Tibial nerve (tissue), 4 donors: ENCODE data around the gene AURKAIP1. TPM values are rescaled to one million over a fixed set of nuclear protein-coding genes. Genes with fewer than 3 reads are reported as not detected.
"Not testable (repeated sequence)": the region's sequence is repeated elsewhere in the genome, so short reads cannot be mapped to it uniquely, and the experiment has no call there.

Experiments used
- DNase-seq, 2 donors: peaks; one replicate each; pipeline ENCODE4 v3.0.0-alpha.2; 2019; ENCODE audit warnings: low spot score in 2 of 2
- H3K27ac ChIP-seq, 4 donors: fragments of 200-600 bp; sonication (generic) in 3 of 4; one replicate each; pipeline ENCODE4 v1.5.1; 2017 to 2019; ENCODE audit warnings: mild to moderate bottlenecking in 1 of 4
- H3K27me3 ChIP-seq, 2 donors: fragments of 200-600 bp; sonication (generic) in 1 of 2; one replicate each; pipeline versions ENCODE4 v1.5.1 to v1.6.0; 2017 to 2019
- H3K36me3 ChIP-seq, 3 donors: fragments of 200-600 bp; sonication (generic); one replicate each; pipeline ENCODE4 v1.5.1; 2018 to 2019
- H3K4me1 ChIP-seq, 4 donors: fragments of 200-600 bp; sonication (generic) in 3 of 4; one replicate each; pipeline ENCODE4 v1.5.1; 2017 to 2019
- H3K4me3 ChIP-seq, 4 donors: fragments of 200-600 bp; sonication (generic) in 3 of 4; one replicate each; pipeline ENCODE4 v1.5.1; 2017 to 2019; ENCODE audit warnings: mild to moderate bottlenecking in 1 of 4, moderate library complexity in 1 of 4
- H3K9me3 ChIP-seq, 4 donors: fragments of 200-600 bp; sonication (generic) in 3 of 4; one replicate each; pipeline ENCODE4 v1.5.1; 2017 to 2019
- CTCF ChIP-seq, 5 experiments: fragments of 200-600 bp in 3 of 5; fragments of 450-650 bp in 2 of 5; sonication (generic) in 3 of 5; IDR thresholded peaks; one replicate each; pipeline ENCODE4 v1.5.1; 2016 to 2019; ENCODE audit warnings: antibody characterized with exemption in 5 of 5, mild to moderate bottlenecking in 3 of 5, moderate library complexity in 2 of 5
- EP300 ChIP-seq, 2 donors: sonication (generic); formaldehyde crosslinking; IDR thresholded peaks; one replicate each; pipeline ENCODE4 v1.6.1; 2017; ENCODE audit warnings: antibody characterized with exemption in 2 of 2, mild to moderate bottlenecking in 1 of 2
- POLR2A ChIP-seq, 2 donors: fragments of 450-650 bp; IDR thresholded peaks; one replicate each; pipeline ENCODE4 v1.6.1; 2017; ENCODE audit warnings: antibody characterized with exemption in 2 of 2, mild to moderate bottlenecking in 2 of 2, moderate library complexity in 2 of 2
- WGBS, 2 donors: methylation state at CpG; one replicate each; pipeline ENCODE4 v1.1.5; 2018; 5-methylcytosine and 5-hydroxymethylcytosine counted together
- total RNA-seq, 4 donors: library from RNA; depleted of rRNA; stranded (reverse); fragments of >200 nt; gene quantifications; one replicate each; pipeline ENCODE4 v1.1.0, GENCODE V29; 2016

The AURKAIP1 gene
- total RNA-seq, 4 donors from 2014 or later: 63.9 to 128 (median 105) TPM

- peak overlapping the region; percentile 76 to 98 (median 88) for H3K4me3 ChIP-seq
- H3K4me1 ChIP-seq: peaks cover 4 to 62% (median 21%) of the 10 kb centered on the region in 4 donors
- H3K36me3 ChIP-seq: peaks cover 0 to 40% (median 0%) of the 10 kb centered on the region in 3 donors
- no peaks in the 10 kb centered on the region for H3K9me3 ChIP-seq
- H3K27ac ChIP-seq: peak overlapping the region; percentile 32 to 91 (median 86)
- no peak for DNase-seq
- H3K27me3 ChIP-seq: no peaks in the 10 kb centered on the region
- 11 to 13% methylated on average over 36 to 41 of the region's 41 CpGs for WGBS, 2 donors
- TF ChIP-seq EP300 (IDR thresholded peaks at IDR 0.05) (no peak), POLR2A (IDR thresholded peaks at IDR 0.05) (no peak), CTCF (IDR thresholded peaks at IDR 0.05) (no peak)
These were observed 32.8 kb upstream of the AURKAIP1 start for GRCh38 chr1:1407636-1408318.

GRCh38 chr1:1406821-1407635 is 32.0 kb upstream of the AURKAIP1 start, which contains the start of gene MRPL20:
Gene MRPL20, minus strand, starts transcription at chr1:1407293. Its CDS starts 76 bp downstream, at chr1:1407217.
- H3K36me3 ChIP-seq: peaks cover 0 to 47% (median 0%) of the 10 kb centered on the region in 3 donors
- peak within 1 kb of the TSS; percentile 76 to 98 (median 88) for H3K4me3 ChIP-seq
- H3K9me3 ChIP-seq: no peaks in the 10 kb centered on the region
- TF ChIP-seq POLR2A (IDR thresholded peaks at IDR 0.05) (peak; percentile 40 to 75), EP300 (IDR thresholded peaks at IDR 0.05) (peak; percentile 82 to 98), CTCF (IDR thresholded peaks at IDR 0.05) (peak in 1 of 5 experiments; percentile 28)
- DNase-seq: peak; percentile 88 to 90
- H3K27ac ChIP-seq: peak within 1 kb of the TSS; percentile 53 to 91 (median 86)
- WGBS, 2 donors: 0% methylated on average over 49 to 76 of the region's 98 CpGs
- peaks cover 4 to 65% (median 21%) of the 10 kb centered on the region in 4 donors for H3K4me1 ChIP-seq
- H3K27me3 ChIP-seq: no peaks in the 10 kb centered on the region

- TF ChIP-seq POLR2A (IDR thresholded peaks at IDR 0.05) (no peak), CTCF (IDR thresholded peaks at IDR 0.05) (no peak), EP300 (IDR thresholded peaks at IDR 0.05) (no peak)
- 37 to 41% methylated on average over 43 of the region's 43 CpGs for WGBS, 2 donors
- peak overlapping the region; percentile 76 to 98 (median 88) for H3K4me3 ChIP-seq
- no peaks in the 10 kb centered on the region for H3K27me3 ChIP-seq
- no peaks in the 10 kb centered on the region for H3K9me3 ChIP-seq
- H3K36me3 ChIP-seq: peaks cover 0 to 55% (median 0%) of the 10 kb centered on the region in 3 donors
- H3K27ac ChIP-seq: peak overlapping the region; percentile 53 to 91 (median 84)
- peaks cover 4 to 72% (median 21%) of the 10 kb centered on the region in 4 donors for H3K4me1 ChIP-seq
- no peak for DNase-seq
These were observed 31.3 kb upstream of the AURKAIP1 start for GRCh38 chr1:1406101-1406820.

- H3K36me3 ChIP-seq: peaks cover 0 to 61% (median 5%) of the 10 kb centered on the region in 3 donors
- no peak overlapping the region for H3K4me3 ChIP-seq
- 56 to 64% methylated on average over 7 of the region's 7 CpGs for WGBS, 2 donors
- DNase-seq: no peak
- H3K27ac ChIP-seq: no peak overlapping the region
- no peak for TF ChIP-seq POLR2A (IDR thresholded peaks at IDR 0.05)
- peaks cover 4 to 71% (median 30%) of the 10 kb centered on the region in 4 donors for H3K4me1 ChIP-seq
- H3K27me3 ChIP-seq: no peaks in the 10 kb centered on the region
- H3K9me3 ChIP-seq: no peaks in the 10 kb centered on the region
These were observed 28.6 kb upstream of the AURKAIP1 start for GRCh38 chr1:1403653-1404052.

- not testable (repeated sequence) for H3K27me3 ChIP-seq, H3K9me3 ChIP-seq, DNase-seq, H3K4me3 ChIP-seq, H3K27ac ChIP-seq
- peaks cover 0 to 63% (median 5%) of the 10 kb centered on the region in 3 donors for H3K36me3 ChIP-seq
- 80 to 83% methylated on average over 9 of the region's 9 CpGs for WGBS, 2 donors
- H3K4me1 ChIP-seq: peaks cover 4 to 70% (median 32%) of the 10 kb centered on the region in 4 donors
These were observed 27.9 kb upstream of the AURKAIP1 start for GRCh38 chr1:1402901-1403392.
